ENCODE results near the gene ZNF225. TPM values are rescaled to one million over a fixed set of nuclear protein-coding genes. Genes with fewer than 3 reads are reported as not detected.

Gene ZNF225
- total RNA-seq, result 5.2 and 6.5 TPM in 2 replicates

DNA sequence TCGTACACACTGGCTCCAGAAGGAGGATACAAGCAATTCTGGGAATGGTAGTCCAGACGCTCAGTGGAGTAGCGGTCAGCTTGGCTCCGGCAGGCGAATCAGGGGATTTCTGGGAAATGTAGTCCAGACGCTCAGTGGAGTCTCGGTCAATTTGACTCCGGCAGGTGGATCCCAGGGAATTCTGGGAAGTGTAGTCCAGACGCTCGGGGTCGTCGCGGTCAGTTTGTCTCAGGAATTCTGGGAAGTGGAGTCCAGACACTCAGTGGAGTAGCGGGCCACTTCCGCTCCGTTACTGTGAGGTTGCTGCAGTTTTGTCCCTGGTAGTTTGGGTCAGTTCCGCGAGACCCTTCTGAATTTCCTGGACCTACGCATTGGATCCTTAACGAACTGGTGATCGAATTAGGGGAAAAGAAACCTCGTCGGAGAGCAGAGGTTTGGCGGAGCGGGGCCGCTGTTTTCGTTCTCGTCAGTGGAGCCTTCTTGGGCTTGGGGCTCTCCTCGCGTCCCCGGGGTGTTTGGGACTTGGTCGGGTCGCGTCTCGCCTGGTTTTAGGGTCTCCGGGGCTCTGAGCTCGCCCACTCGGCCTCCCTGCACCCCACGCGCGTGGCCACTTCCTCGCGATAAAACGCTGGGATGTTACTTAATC lies at the start of gene ZNF225:
Gene ZNF225 (plus strand): TSS at position 262 of the 646 bp plus-strand sequence. CDS start 2,429 bp downstream, outside the sequence.

DNA sequence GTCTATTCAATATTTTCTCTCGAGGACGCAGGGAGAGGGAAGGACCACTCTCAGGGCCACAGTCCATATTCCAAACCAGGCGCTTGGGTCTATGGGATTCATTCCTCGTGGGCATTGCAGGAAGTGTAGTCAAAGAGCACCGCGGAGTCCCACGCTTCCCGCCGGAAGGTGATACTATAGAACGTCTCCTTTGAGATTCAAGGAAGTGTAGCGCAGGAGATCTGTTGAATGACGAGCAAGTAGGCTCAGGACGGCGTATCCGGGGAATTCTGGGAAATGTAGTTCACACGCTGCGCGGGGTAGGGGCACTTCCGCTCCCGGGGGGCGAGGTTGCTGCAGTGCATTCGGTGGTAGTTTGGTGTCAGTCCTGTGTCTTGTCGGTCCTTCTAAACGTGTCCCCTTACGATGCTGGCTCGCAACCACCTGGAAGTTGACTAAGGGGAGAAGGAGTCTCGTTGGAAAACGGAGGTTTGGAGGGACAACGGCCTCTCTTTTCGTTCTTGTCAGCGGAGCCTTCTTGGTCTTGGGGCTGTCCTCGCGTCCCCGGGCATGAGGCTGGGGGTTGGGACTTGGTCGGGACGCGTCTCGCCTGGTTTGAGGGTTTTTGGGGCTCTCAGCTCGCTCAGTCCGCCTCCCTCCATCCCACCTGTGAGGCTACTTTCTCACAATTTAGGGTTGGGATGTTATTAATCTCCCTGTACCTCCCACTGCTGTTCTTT lies 41.2 kb upstream of the ZNF225 start, which contains the start of gene ZNF284:
Gene ZNF284 (plus strand): TSS at position 336 of the 719 bp plus-strand sequence. CDS start 4,231 bp downstream, outside the sequence.

DNA sequence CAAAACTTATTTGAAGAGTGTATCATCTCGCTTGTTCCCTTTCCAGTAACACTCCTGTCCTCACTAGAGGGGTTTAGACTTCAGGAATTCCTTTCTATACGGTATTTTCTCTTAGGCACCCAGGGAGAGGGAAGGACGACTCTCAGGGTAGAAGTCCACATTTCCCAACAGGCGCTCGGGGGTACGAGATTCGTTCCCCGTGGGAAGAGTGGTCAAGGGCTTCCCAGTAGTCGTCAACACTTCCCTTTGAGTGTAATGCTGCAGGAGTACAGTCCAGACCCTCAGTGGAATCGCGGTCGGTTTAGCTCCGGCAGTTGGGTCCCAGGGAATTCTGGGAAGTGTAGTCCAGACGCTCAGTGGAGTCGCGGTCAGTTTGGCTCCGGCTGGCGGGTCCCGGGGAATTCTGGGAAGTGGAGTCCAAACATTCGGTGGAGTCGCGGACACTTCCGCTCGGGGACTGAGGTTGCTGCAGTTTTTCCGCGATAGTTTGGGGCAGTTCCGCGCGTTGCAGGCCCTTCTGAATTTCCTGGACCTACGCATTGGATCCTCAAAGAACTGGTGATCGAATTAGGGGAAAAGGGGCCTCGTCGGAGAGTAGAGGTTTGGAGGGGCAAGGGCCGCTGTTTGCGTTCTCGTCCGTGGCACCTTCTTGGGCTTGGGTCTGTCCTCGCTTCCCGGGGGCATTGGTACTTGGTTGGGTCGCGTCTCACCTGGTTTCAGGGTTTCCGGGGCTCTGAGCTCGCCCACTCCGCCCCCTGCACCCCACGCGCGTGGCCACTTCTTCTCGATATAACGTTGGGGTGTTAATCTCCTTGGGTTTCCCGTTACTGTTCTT lies 19.1 kb upstream of the ZNF225 start, which contains the start of gene ZNF224:
Gene ZNF224 (plus strand): TSS at position 431 of the 835 bp plus-strand sequence. CDS start 3,513 bp downstream, outside the sequence.

GRCh38 chr19:44141191-44142058 lies 28.2 kb downstream of the ZNF225 start, which contains the start of gene ZNF234:
TSS of gene ZNF234 (plus strand) at chr19:44141554. CDS start at chr19:44144633, 3,079 bp downstream.

DNA sequence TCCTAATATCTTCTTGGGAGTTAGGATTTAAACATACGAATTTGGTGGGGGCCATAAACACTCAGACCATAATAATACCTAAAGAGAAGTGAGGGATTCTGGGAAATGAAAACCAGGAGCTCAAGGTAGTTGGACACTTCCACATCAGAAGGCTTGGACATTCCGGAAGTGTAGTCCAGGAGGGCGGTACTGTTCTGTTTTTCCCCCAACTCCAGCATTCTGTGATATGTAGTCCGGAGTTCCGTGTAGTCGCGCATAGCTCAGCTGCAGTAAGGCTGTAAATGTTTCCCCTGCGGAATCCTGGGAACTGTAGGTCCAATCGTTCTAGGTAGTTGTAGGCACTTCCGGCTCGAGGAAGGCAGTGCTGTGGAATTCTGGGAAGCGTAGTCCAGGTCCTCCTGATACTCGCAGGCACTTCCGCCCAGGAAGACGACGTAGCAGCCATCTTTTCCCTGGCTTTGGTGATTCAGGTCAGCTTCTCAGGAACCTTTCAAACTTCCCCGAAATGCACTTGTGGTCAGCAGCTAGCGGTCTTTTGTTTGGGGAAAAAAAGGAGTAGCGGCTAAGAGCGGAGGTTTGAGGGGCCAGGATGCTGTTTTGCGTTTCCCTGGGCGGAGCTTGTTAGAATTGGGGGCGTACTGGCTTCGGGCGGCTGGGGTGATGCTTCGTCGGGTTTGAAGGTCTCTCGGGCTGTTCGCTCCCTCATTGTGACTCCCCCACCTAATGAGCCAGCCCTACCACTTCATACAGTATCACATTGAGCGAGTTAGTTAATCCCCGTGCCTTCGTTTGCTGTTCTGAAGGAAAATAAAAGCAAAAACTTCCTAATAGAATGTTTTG lies 51.7 kb downstream of the ZNF225 start, which contains the start of gene ZNF226:
Gene ZNF226 (plus strand): TSS at position 428 of the 840 bp plus-strand sequence. CDS start 4,981 bp downstream, outside the sequence.

Other genes with a start within 250 kb of the ZNF225 start
- 1.5 and 5.6 TPM in 2 replicates for gene ZNF404, start 229.4 kb upstream of the ZNF225 start, total RNA-seq
- gene ZNF45, start 178.1 kb upstream of the ZNF225 start, total RNA-seq, result 18.6 and 18.8 TPM in 2 replicates
- 5.9 and 9.6 TPM in 2 replicates for gene ZNF221, start 162.2 kb upstream of the ZNF225 start, total RNA-seq
- 5.8 and 8.5 TPM in 2 replicates for gene ZNF155, start 129.2 kb upstream of the ZNF225 start, total RNA-seq
- 3.1 and 4.5 TPM in 2 replicates for gene ZNF230, start 110.4 kb upstream of the ZNF225 start, total RNA-seq
- gene ZNF222, start 88.0 kb upstream of the ZNF225 start, total RNA-seq, result 6.3 and 6.5 TPM in 2 replicates
- gene ZNF223, start 61.4 kb upstream of the ZNF225 start, total RNA-seq, result 4.2 and 5.4 TPM in 2 replicates
- gene ZNF284, start 41.2 kb upstream of the ZNF225 start, total RNA-seq, result 2.5 and 3.7 TPM in 2 replicates
- gene ZNF224, start 19.0 kb upstream of the ZNF225 start, total RNA-seq, result 20.9 and 34.7 TPM in 2 replicates
- gene ZNF234, start 28.2 kb downstream of the ZNF225 start, total RNA-seq, result 9.6 and 15.5 TPM in 2 replicates
- 15.9 and 21.7 TPM in 2 replicates for gene ZNF226, start 51.7 kb downstream of the ZNF225 start, total RNA-seq
- gene ZNF227, start 99.1 kb downstream of the ZNF225 start, total RNA-seq, result 17.2 and 17.3 TPM in 2 replicates
- gene ZNF233, start 146.5 kb downstream of the ZNF225 start, total RNA-seq, result 0.38 and 0.85 TPM in 2 replicates
- gene ZNF235, start 191.6 kb downstream of the ZNF225 start, total RNA-seq, result 2.3 and 5.1 TPM in 2 replicates
- gene ZNF112, start 243.3 kb downstream of the ZNF225 start, total RNA-seq, result 7.1 and 9.9 TPM in 2 replicates